GF-D8 (cell line): ENCODE data around the gene UCK1.
"Not testable (repeated sequence)": the region's sequence is repeated elsewhere in the genome, so short reads cannot be mapped to it uniquely, and the experiment has no call there.

Experiments
- DNase-seq: peaks from one replicate; lab custom pipeline; 2025; lab: John Stamatoyannopoulos, UW

The UCK1 gene

GRCh38 chr9:131554087-131554842, 23.2 kb upstream of the UCK1 start:
- DNase-seq, result no peak

- DNase-seq, result no peak
Observed at GRCh38 chr9:131552030-131552429, 21.0 kb upstream of the UCK1 start.

GRCh38 chr9:131550465-131550864, 19.4 kb upstream of the UCK1 start:
- DNase-seq, result not testable (repeated sequence)

- not testable (repeated sequence) for DNase-seq
Observed at GRCh38 chr9:131549186-131549585, 18.1 kb upstream of the UCK1 start.

GRCh38 chr9:131546336-131547084, 15.4 kb upstream of the UCK1 start:
- no peak for DNase-seq

GRCh38 chr9:131545786-131546335, 14.8 kb upstream of the UCK1 start:
- no peak for DNase-seq

GRCh38 chr9:131545003-131545785, 14.1 kb upstream of the UCK1 start, which contains the start of gene PRRT1B:
PRRT1B (plus strand) TSS chr9:131545523; CDS start chr9:131545616, 93 bp downstream.
- DNase-seq, result no peak

GRCh38 chr9:131543141-131543540, 12.1 kb upstream of the UCK1 start:
- DNase-seq, result no peak

- DNase-seq, result no peak
Observed at GRCh38 chr9:131539223-131539923, 8.3 kb upstream of the UCK1 start.

- DNase-seq, result no peak
Observed at GRCh38 chr9:131537946-131538345, 6.9 kb upstream of the UCK1 start.

GRCh38 chr9:131534721-131535237, 3.7 kb upstream of the UCK1 start:
- no peak for DNase-seq

- no peak for DNase-seq
Observed at GRCh38 chr9:131530546-131530919, 530 bp downstream of the UCK1 start.

- no peak for DNase-seq
Observed at GRCh38 chr9:131529597-131530545, 1.2 kb downstream of the UCK1 start.

- DNase-seq, result no peak
Observed at GRCh38 chr9:131528886-131529505, 2.1 kb downstream of the UCK1 start.

- no peak for DNase-seq
Observed at GRCh38 chr9:131528186-131528585, 2.9 kb downstream of the UCK1 start.

GRCh38 chr9:131525643-131526565, 5.2 kb downstream of the UCK1 start:
- no peak for DNase-seq

- DNase-seq, result no peak
Observed at GRCh38 chr9:131524665-131525315, 6.3 kb downstream of the UCK1 start.
